Nephron progenitor cell (in vitro differentiated cells): Measurements from ENCODE around the gene GRAP2.
"Not testable (repeated sequence)": the region's sequence is repeated elsewhere in the genome, so short reads cannot be mapped to it uniquely, and the experiment has no call there.

Source experiments
- DNase-seq: peaks from one replicate; pipeline ENCODE4 v3.0.0; 2021
- H3K27ac Mint-ChIP-seq: 2 replicates; pipeline ENCODE4 v1.8.0; 2021; ENCODE audit warnings: mild to moderate bottlenecking, moderate library complexity, mixed read lengths
- H3K27me3 Mint-ChIP-seq: 2 replicates; pipeline ENCODE4 v1.8.0; 2021; ENCODE audit warnings: mild to moderate bottlenecking, low read depth, mixed read lengths; ENCODE audit not compliant: poor library complexity
- H3K36me3 Mint-ChIP-seq: 2 replicates; pipeline ENCODE4 v1.8.0; 2021; ENCODE audit warnings: low read depth, mixed read lengths
- H3K4me1 Mint-ChIP-seq: 2 replicates; pipeline ENCODE4 v1.8.0; 2021; ENCODE audit warnings: mixed read lengths
- H3K4me3 Mint-ChIP-seq: 2 replicates; pipeline ENCODE4 v1.8.0; 2021; ENCODE audit warnings: mild to moderate bottlenecking, moderate library complexity, mixed read lengths
- H3K9me3 Mint-ChIP-seq: 2 replicates; pipeline ENCODE4 v1.8.0; 2021; ENCODE audit warnings: mild to moderate bottlenecking, moderate library complexity, mixed read lengths
- TF ChIP-seq, protein P1 (sequence below): fragments of 200-600 bp; sonication (generic); IDR thresholded peaks from 2 replicates; pipeline ENCODE4 v1.5.0; 2021; ENCODE audit warnings: antibody characterized with exemption

The GRAP2 gene

DNA sequence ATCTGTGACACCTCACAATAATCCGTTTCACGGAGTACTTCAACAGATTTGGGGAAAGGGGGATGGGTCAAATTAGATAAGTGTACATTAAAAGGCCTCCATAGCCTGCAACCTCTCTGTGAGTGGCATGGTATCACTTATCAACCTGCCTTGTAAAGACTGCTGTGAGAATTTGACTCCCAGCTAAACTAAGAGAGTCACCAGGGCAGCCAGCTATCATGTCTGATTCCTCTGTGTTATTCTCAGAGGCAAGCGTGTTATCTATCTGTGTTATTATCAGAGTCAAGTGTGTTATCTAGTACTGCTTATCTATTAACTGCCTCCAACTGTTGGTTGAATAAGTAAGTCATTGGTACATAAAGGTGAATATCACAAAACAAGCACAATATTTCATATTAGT, 89.8 kb downstream of the GRAP2 start:
- Mint-ChIP-seq H3K27me3 (peaks cover 42% of the 10 kb centered on the region), H3K36me3 (no peaks in the 10 kb centered on the region), H3K4me3 (no peak overlapping the region)

DNA sequence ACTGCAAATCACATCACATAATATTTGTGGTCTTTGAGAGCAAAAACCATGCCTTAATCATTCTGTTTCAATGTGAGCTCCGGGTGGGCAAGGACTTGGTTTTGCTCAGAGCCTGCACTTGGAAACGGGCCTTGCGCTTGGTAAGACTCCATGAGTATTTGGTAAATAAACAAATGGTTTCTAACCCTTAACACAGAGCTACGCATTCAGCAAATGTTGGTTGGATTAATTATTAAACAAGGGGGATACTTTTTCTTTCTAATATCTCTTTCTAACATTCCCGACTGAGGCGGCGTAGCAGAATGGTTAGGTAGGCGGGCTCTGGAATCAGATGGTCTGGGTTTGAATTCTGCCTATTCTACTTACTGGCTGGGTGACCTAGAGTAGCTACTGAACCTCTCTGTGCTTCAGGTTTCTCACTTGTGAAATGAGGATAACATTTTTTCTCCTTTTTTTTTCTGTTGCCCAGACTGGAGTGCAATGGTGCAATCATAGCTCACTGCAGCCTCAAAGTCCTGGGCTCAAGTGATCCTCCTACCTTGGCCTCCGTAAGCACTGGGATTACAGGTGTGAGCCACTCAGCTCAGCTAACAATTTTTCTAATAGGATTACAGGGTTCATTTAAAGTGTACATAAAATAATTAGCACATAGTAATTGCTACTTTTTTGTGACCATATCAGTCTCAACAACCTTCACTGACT, 90.4 kb downstream of the GRAP2 start:
- Mint-ChIP-seq H3K4me1 (peaks cover 46% of the 10 kb centered on the region), H3K4me3 (no peak overlapping the region), H3K27ac (no peak overlapping the region), H3K9me3 (no peaks in the 10 kb centered on the region), H3K36me3 (no peaks in the 10 kb centered on the region), H3K27me3 (peaks cover 46% of the 10 kb centered on the region)
- DNase-seq: no peak
- TF ChIP-seq, protein P1, sequence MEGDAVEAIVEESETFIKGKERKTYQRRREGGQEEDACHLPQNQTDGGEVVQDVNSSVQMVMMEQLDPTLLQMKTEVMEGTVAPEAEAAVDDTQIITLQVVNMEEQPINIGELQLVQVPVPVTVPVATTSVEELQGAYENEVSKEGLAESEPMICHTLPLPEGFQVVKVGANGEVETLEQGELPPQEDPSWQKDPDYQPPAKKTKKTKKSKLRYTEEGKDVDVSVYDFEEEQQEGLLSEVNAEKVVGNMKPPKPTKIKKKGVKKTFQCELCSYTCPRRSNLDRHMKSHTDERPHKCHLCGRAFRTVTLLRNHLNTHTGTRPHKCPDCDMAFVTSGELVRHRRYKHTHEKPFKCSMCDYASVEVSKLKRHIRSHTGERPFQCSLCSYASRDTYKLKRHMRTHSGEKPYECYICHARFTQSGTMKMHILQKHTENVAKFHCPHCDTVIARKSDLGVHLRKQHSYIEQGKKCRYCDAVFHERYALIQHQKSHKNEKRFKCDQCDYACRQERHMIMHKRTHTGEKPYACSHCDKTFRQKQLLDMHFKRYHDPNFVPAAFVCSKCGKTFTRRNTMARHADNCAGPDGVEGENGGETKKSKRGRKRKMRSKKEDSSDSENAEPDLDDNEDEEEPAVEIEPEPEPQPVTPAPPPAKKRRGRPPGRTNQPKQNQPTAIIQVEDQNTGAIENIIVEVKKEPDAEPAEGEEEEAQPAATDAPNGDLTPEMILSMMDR: no peak

More for the DNA sequence above, 89.8 kb downstream of the GRAP2 start:
- Mint-ChIP-seq H3K27ac (no peak overlapping the region), H3K4me1 (peaks cover 40% of the 10 kb centered on the region), H3K9me3 (no peaks in the 10 kb centered on the region)
- TF ChIP-seq, protein P1: no peak
- DNase-seq: no peak

DNA sequence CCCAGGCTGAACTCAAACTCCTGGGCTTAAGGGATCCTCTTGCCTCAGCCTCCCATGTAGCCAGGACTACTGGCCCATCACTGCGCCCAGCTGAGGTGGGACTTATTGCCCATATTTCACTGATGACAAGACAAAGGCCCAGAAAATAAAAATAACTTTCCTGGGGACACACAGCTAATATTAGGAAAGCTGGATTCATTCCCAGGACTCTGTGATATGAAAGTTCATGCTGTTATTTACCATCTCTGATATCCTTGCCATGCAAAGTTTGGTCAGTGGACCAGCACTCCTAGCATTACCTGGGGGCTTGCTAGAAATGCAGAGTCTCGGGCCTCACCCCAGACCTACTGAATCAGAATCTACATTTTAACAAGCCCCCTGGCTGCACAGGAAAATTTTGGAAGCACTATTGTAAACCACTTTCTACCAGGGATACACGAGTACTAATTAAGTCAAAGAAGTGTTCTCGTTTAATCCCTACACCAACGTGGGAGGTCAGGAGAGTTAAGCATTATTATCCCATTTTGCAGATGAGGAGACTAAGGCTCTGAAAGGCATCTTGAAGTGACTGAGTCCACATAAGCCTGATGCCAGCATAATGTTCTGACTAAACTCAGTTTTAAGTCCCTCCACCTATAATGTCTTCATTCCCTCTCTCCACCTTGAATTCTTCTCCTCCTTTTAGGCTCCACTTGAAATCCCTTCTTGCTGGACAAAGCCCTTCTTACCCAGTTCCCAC, 91.4 kb downstream of the GRAP2 start:
- Mint-ChIP-seq H3K4me1 (peaks cover 56% of the 10 kb centered on the region), H3K9me3 (no peaks in the 10 kb centered on the region), H3K27ac (no peak overlapping the region), H3K27me3 (peaks cover 52% of the 10 kb centered on the region), H3K36me3 (no peaks in the 10 kb centered on the region), H3K4me3 (no peak overlapping the region)
- TF ChIP-seq, protein P1: no peak
- DNase-seq: no peak

DNA sequence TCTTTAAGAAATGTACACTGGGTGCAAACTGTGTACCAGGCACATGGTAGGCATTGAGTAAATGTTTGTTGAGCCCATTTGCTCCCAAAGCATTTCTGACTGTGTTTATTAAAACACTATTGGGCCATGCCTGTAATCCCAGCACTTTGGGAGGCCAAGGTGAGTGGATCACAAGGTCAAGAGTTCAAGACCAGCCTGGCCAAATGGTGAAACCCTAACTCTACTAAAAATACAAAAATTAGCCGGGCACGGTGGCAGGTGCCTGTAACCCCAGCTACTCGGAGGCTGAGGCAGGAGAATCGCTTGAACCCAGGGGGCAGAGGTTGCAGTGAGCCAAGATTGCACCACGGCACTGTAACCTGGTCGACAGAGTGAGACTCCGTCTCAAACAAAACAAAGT, 92.0 kb downstream of the GRAP2 start:
- not testable (repeated sequence) for H3K9me3 Mint-ChIP-seq
- H3K27me3 Mint-ChIP-seq: peaks cover 55% of the 10 kb centered on the region

DNA sequence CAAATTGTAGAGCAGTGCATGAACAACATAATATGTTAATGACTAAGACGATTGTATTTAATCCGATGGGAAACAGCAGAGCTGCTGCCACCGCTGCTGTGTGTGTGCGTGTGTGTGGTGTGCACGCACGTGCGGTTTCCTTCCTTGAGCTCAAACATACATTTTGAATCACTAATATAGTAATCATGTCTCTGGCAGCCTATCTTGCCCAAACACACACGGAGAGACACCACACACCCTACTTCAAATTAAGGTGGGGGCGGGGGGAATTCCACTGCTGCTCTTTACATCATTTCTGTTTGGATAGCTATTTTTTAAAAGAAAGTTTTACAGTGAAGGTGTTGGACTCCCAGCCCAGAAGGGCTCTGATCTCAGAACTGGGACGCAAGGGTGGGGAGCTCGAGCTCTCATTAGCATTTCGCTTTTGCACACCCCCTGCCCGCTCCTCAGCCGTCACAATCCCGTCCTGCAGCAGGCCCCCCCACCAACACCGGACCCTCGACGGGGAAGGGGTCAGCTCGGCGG, 93.2 kb downstream of the GRAP2 start:
- TF ChIP-seq, protein P1: no peak
- DNase-seq: no peak
- Mint-ChIP-seq H3K36me3 (no peaks in the 10 kb centered on the region), H3K27me3 (peaks cover 55% of the 10 kb centered on the region), H3K4me1 (peaks cover 62% of the 10 kb centered on the region), H3K27ac (no peak overlapping the region), H3K9me3 (no peaks in the 10 kb centered on the region), H3K4me3 (peak overlapping the region; percentile 37)

More for the DNA sequence above, 92.0 kb downstream of the GRAP2 start:
- H3K4me3 Mint-ChIP-seq, DNase-seq, H3K36me3 Mint-ChIP-seq, H3K27ac Mint-ChIP-seq: not testable (repeated sequence)
- peaks cover 62% of the 10 kb centered on the region for H3K4me1 Mint-ChIP-seq

DNA sequence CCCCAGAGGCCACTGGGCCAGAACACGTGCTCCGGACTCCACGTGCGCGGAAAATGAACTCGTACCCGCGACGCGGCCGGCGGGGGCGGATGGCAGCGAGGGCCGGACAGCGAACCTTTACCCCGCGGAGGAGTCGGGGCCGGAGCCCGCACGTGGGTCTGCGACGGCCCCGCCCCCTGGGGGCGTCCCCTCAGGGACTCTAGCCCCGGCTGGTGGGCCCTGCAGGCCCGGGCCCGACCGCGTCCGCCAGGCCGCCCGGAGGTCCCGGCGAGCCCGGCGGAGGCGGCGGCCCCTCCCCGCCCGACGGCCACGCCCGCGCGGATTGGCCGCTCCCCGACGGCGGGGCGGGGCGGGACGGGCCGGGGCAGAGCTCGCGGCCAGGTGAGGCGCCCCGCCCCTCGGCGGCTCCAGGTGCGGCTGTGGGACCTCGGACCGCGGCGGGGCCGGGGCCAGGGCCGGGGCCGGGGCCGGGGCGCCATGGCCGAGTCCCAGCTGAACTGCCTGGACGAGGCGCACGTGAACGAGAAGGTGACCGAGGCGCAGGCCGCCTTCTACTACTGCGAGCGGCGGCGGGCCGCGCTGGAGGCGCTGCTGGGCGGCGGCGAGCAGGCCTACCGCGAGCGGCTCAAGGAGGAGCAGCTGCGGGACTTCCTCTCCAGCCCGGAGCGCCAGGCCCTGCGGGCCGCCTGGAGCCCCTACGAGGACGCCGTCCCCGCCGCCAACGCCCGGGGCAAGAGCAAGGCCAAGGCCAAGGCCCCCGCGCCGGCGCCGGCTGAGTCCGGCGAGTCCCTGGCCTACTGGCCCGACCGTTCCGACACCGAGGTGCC, 93.9 kb downstream of the GRAP2 start, which contains the start of gene FAM83F:
Gene FAM83F, plus strand, starts transcription at position 389 of the 827 bp plus-strand sequence. Its CDS starts 89 bp downstream, at position 478.
- peak within 1 kb of the TSS; percentile 37 for H3K4me3 Mint-ChIP-seq

More for the DNA sequence above, 93.9 kb downstream of the GRAP2 start, which contains the start of gene FAM83F:
- DNase-seq: peak; percentile 68
- H3K4me1 Mint-ChIP-seq: peaks cover 62% of the 10 kb centered on the region
- peaks cover 52% of the 10 kb centered on the region for H3K27me3 Mint-ChIP-seq
- TF ChIP-seq, protein P1: no peak
- H3K27ac Mint-ChIP-seq: no peak within 1 kb of the TSS
- H3K36me3 Mint-ChIP-seq: no peaks in the 10 kb centered on the region
- no peaks in the 10 kb centered on the region for H3K9me3 Mint-ChIP-seq
